ENCODE measurements around the gene TCTN1. TPM values are rescaled to one million over a fixed set of nuclear protein-coding genes. Genes with fewer than 3 reads are reported as not detected.

TCTN1 gene
- total and polyA plus RNA-seq, 2 of the 8 experiments (the other 6 are each of a cell fraction or from before 2014, with no cell fraction given), result 14.7 to 16.4 TPM

- H2BK15ac ChIP-seq (ENCODE audit: low read length), result no peak overlapping the region
- POLR2A ChIA-PET (ENCODE audit: partially characterized antibody), result interaction anchor here (0.6 kb wide), 1 partner anchor 513 kb away, joined by 3 read pairs; no protein-coding TSS in a partner anchor
- no peaks in the 10 kb centered on the region for H3K23me2 ChIP-seq (ENCODE audit: low read depth, low read length)
- DNase-seq (ENCODE audit: low read depth in 1 of 2, low spot score in 2 of 2) (no peak), FAIRE-seq (no peak)
- WGBS, 2 experiments (ENCODE audit: extremely low coverage in 1 of 2, insufficient coverage in 1 of 2, insufficient read length in 1 of 2, insufficient replicate concordance in 2 of 2, low coverage in 1 of 2, low lambda C conversion rate in 2 of 2, missing lambda C conversion rate in 1 of 2), result 79% methylated on average over 1 of the region's 1 CpG; no CpG with 5 or more reads in 1 of the 2 experiments
- H4K8ac ChIP-seq (ENCODE audit: extremely low read depth, insufficient read depth, low read length), result no peak overlapping the region
- no peak overlapping the region for H2BK20ac ChIP-seq (ENCODE audit: low read length)
- no peak overlapping the region for H3K23ac ChIP-seq (ENCODE audit: insufficient read length)
- H3K79me2 ChIP-seq (ENCODE audit: control insufficient read depth in 1 of 2, insufficient read depth in 2 of 2, low read length in 2 of 2), result no peaks in the 10 kb centered on the region
- H3K18ac ChIP-seq (ENCODE audit: extremely low read depth, low read length), result no peak overlapping the region
- H2BK5ac ChIP-seq (ENCODE audit: low read depth, low read length), result no peak overlapping the region
- H4K5ac ChIP-seq (ENCODE audit: insufficient read length, low read depth, low read length), result no peak overlapping the region
- H4K91ac ChIP-seq (replicated peaks; ENCODE audit: insufficient read length, low read length), result no peak overlapping the region
- no peak overlapping the region for H2BK120ac ChIP-seq (replicated peaks; ENCODE audit: low read depth, low read length)
- no peak overlapping the region for H3K4me2 ChIP-seq (ENCODE audit: insufficient read depth in 1 of 2, low read depth in 2 of 2, low read length in 2 of 2)
- no peak overlapping the region for H2AK5ac ChIP-seq (ENCODE audit: low read depth, low read length)
- H3K79me1 ChIP-seq (ENCODE audit: low read depth, low read length), result no peaks in the 10 kb centered on the region
- no peak overlapping the region for H3K27ac ChIP-seq (ENCODE audit: low read depth, low read length)
- H3K9ac ChIP-seq (replicated peaks in 1 of 4; ENCODE audit: extremely low read depth in 1 of 4, low read depth in 3 of 4, low read length in 3 of 4), result no peak overlapping the region
- no peak overlapping the region for H3K4ac ChIP-seq (replicated peaks; ENCODE audit: insufficient read length, low read depth, low read length)
- H4K20me1 ChIP-seq (replicated peaks in 1 of 2; ENCODE audit: control insufficient read depth in 1 of 2, insufficient read depth in 2 of 2, low read length in 2 of 2), result no peaks in the 10 kb centered on the region
- TF ChIP-seq RFX5 (IDR thresholded peaks at IDR 0.05; ENCODE audit: borderline replicate concordance, low read depth, low read length) (no peak), USF2 (IDR thresholded peaks at IDR 0.05; ENCODE audit: low read length) (0 out of 2 replicates have a peak, but pooled peaks have one; percentile 14)
- CTCF ChIA-PET (ENCODE audit: partially characterized antibody), result interaction anchor here (0.6 to 7.7 kb wide), 5 partner anchors 12 to 1450 kb away, joined by 3 to 55 read pairs (median 4); no protein-coding TSS in a partner anchor
- no peak overlapping the region for H3K56ac ChIP-seq (replicated peaks; ENCODE audit: insufficient read length, low read depth, low read length)
- H3K4me1 ChIP-seq (replicated peaks in 1 of 4; ENCODE audit: control insufficient read depth in 3 of 4, insufficient read depth in 4 of 4, low read length in 3 of 4), result peaks cover 0 to 7% (median 2%) of the 10 kb centered on the region in 4 experiments; a peak in 3 of 7 replicates
- 0 out of 2 replicates have a peak overlapping the region, but pooled peaks have one; percentile 31 for H2AFZ ChIP-seq (ENCODE audit: low read length)
- no peak overlapping the region for H3K14ac ChIP-seq (ENCODE audit: insufficient read length)
- no peaks in the 10 kb centered on the region for H3K9me3 ChIP-seq (ENCODE audit: insufficient read depth in 2 of 2, low read depth in 1 of 2, low read length in 1 of 2)
- H3K27me3 ChIP-seq (replicated peaks in 1 of 4; ENCODE audit: control insufficient read depth in 3 of 4, extremely low read depth in 1 of 4, insufficient read depth in 3 of 4, low read length in 3 of 4), result no peaks in the 10 kb centered on the region
- no peaks in the 10 kb centered on the region for H3K36me3 ChIP-seq (ENCODE audit: control insufficient read depth in 2 of 4, insufficient read depth in 4 of 4, low read length in 3 of 4)
- no peak overlapping the region for H2BK12ac ChIP-seq (ENCODE audit: low read depth, low read length)
- H3K4me3 ChIP-seq (ENCODE audit: extremely low read depth in 1 of 4, insufficient read depth in 2 of 4, low read depth in 3 of 4, low read length in 4 of 4), result no peak overlapping the region
These were observed 23.9 kb upstream of the TCTN1 start for GRCh38 chr12:110590059-110590458.

Data from H1 (cell line).